T follicular helper cell (primary cell): ENCODE measurements around the gene DNAJB8.

Experiments
- DNase-seq: peaks from one replicate; pipeline ENCODE4 v3.0.0-alpha.2; 2020; ENCODE audit warnings: low read depth

Gene DNAJB8

DNA sequence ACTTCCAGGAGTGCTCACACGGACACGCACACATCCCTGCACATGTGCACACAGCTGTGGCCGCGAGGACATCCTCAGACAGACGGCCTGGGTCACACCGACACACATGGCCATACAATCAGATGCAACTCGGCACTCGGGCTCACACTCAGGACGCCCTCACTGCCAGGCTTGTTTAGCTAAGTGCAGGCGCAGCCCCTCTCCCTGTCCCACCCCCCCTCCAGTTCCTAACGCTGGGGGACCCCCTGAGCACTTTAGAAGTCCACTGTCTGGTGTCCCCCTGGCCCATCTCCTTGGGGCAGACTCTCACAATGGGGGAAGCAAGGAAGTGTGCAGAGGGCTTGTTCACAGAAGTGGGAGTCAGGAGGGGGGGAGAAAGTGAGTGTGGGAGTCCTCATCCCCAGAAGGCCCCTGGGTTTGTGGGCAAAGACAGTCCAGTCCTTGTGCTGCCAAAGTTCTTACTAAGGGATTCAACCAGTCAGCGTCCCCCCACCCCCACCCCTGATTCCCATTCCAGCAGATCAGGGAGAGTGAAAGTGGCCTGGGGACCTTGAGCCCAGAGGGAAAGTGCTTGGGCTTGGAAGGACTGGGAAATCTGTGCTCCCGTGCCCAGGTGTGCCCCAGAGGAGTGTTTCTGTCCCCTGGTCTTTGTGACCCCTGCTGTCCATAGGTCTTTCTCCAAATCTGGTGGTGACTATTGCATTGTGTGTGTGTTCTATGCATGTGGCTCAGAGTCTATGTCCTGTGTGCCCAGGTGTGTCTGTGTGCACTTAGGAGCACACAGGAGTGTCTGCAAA is 27.1 kb upstream of the DNAJB8 start:
- DNase-seq, result no peak

GRCh38 chr3:128492671-128493569 is 26.2 kb upstream of the DNAJB8 start, which contains the start of gene GATA2:
Gene GATA2, minus strand, starts transcription at chr3:128493201. Its CDS starts 6,170 bp downstream, at chr3:128487031.
- no peak for DNase-seq

GRCh38 chr3:128491941-128492670 is 25.4 kb upstream of the DNAJB8 start:
- no peak for DNase-seq

DNA sequence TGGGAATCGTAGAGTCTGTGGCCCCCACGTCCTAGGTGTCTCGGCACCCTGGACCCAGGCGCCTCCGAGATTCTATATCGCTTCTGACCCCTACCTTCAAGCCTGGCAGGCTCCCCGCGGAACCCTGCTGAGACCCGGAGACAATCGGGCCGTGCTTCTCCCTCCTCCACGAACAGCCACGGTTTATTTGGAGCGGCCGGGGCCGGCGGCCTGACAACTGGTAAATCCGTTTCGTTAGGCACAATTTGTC is 24.9 kb upstream of the DNAJB8 start:
- no peak for DNase-seq

GRCh38 chr3:128490915-128491690 is 24.4 kb upstream of the DNAJB8 start:
- no peak for DNase-seq

GRCh38 chr3:128490650-128490914 is 23.9 kb upstream of the DNAJB8 start:
- no peak for DNase-seq

DNA sequence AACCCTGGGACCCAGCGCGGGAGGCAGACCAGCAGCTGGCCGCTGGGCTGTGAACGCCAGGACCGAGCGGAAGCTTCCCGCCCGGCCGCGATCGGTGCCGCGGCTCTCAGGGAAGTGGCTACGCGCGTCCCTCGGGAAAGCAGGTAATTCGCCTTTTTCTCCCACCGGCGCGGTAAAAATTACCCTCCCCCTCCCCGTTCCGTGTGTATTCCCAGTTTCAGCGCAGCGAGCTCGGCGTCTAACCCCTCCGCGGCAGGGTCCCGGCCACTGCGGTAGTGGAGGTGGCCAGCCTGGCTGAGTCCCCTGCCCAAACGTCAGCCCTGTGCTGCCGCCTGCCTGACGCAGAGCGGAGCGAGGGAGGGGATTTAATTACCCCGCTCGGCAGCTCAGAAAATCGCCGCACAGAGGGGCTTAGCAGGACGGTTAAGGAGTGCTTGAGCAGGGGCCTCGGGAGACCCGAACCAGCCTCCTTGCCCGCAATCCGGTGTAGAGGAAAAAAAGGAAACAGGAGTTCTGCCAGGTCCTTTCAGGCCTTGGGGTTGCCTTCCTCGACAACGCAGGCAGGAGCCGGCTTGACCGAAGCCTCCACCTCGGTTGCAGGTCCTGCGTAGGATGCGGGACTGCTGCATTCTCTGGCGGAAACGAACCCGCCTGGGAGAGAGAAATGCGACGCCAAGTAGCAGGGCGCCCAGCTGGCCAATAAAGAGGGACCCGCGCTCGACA is 23.4 kb upstream of the DNAJB8 start:
- DNase-seq, result no peak

DNA sequence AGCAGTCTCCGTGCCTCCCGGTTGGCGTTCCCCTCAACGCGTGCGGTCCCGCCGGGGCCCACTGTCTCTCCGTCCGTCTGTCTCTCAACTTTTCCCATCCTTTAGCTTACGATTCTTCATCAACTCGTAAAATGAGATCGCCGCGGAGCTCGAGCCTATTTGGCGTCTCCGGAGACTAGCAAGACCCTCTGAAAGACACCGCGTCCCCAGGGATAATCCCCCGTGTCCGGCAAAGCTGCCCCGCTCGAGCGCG is 22.9 kb upstream of the DNAJB8 start:
- no peak for DNase-seq

- DNase-seq, result no peak
These were observed 22.4 kb upstream of the DNAJB8 start for GRCh38 chr3:128488991-128489673.

- no peak for DNase-seq
These were observed 21.9 kb upstream of the DNAJB8 start for GRCh38 chr3:128488636-128488990.

DNA sequence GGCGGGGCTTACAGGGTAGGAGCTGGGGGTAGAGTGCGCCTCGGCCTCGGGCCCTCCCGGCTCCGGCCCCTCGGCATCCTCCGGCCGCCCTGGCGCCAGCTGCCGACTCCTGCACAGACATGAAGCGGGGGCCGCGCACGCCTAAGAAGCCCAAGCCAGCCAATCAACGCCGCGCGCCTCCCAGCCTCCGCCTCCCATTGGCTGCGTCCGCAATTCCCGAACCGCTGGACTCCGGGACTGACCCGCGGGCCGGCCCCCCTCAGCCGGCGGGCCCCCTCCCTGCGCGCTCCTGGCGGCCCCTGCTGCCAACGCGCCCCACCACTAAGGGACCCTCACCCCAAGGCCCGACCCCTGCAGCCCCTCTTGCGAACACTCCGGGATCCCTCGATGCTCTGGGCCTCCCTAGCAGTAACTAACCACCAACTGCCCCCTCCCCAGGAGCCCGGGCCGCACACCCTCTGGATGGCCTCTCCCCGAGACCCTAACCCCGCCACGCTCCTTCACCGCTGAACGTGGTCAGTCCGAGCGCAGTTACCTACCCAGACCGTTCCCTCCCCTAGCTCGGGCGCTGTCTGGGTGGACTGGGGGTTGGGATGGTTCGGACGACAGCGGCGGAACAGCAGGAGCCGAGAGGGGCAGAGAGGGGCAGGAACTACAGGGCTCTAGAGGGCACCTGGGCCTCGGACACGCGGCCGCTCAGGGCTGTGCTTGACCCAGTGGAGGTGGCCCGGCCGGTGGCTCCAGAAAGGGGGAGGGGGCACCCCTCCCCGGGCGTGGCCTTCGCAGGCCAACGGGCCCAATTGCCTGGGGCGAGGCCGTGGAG is 21.3 kb upstream of the DNAJB8 start:
- DNase-seq, result no peak

DNA sequence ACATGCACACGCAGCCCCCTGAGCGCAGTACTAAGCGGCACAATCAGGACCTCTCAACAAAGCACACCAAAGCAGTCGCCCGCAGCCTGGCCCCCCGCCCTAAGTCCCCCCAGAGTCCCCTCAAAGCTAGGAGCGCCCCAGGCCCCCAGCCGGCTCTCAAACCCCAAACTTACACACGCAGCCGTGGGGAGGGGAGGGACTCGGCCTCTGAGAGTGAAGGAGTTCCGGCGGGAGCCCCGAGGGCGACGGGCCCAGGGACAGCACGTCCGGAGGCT is 20.8 kb upstream of the DNAJB8 start:
- DNase-seq, result no peak

GRCh38 chr3:128486681-128487537 is 20.2 kb upstream of the DNAJB8 start:
- DNase-seq, result no peak

GRCh38 chr3:128486205-128486628 is 19.5 kb upstream of the DNAJB8 start:
- no peak for DNase-seq

GRCh38 chr3:128485282-128486204 is 18.9 kb upstream of the DNAJB8 start:
- DNase-seq, result no peak

- no peak for DNase-seq
These were observed 18.0 kb upstream of the DNAJB8 start for GRCh38 chr3:128484404-128485281.

DNA sequence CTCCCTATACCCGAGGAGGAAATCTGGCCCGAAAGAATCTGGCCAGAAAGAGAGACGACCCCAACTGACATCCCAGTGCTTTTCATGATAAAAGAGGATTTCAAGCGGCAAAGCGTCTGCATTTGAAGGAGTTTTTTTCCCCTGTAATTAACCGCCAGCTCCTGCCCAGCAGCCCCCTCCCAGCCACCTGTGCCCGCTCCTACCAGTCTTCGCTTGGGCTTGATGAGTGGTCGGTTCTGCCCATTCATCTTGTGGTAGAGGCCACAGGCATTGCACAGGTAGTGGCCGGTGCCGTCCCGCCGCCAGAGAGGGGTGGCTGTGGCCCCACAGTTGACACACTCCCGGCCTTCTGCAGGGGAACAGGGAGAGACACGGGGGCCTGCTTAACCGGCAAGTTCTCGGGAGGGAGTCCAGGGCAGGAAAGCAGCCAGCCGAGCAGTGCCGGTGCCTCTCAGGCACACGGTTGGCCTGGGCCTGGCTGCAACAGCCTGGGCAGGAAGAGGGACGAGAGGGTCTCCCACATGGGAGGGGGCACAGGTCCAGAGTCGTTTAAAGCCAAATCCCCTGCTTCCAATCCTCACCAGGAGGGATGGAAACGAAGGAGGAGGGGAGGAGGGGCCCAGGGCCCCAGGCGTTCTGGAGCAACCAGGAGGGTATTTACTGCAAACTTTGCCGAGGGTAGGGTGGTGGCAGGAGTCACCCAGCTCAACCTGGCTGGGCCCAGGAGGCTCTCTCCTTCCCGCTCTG is 17.1 kb upstream of the DNAJB8 start:
- no peak for DNase-seq
